GM12878 (cell line): ENCODE measurements around the gene PTCD3. TPM values are rescaled to one million over a fixed set of nuclear protein-coding genes. Genes with fewer than 3 reads are reported as not detected.
A peak's percentile ranks its signal among the peaks of the same experiment; 100 is the strongest.

Source experiments
- ATAC-seq: fragments of 200-7000 bp; cut with Tn5 transposase; 3 replicates; pipeline ENCODE4 v1.9.1; 2020; ENCODE audit warnings: mild to moderate bottlenecking, moderate library complexity
- BruUV-seq: library from RNA; stranded (reverse); fragments of 400-500 nt; replicated peaks from 2 replicates; lab custom pipeline; 2021; lab: Mats Ljungman, UMichigan
- CTCF ChIA-PET: fragments of 300-600 bp; sonication (Branson Sonifier 250); formaldehyde crosslinking; extraction: SDS; loops from one replicate; lab custom pipeline; 2021; ENCODE audit warnings: inconsistent platforms; lab: Yijun Ruan, JAX
- POLR2A ChIA-PET: fragments of 350-600 bp; formaldehyde crosslinking; extraction: SDS; loops from one replicate; lab custom pipeline; 2021; ENCODE audit warnings: inconsistent platforms; lab: Charles Lee
- RAD21 ChIA-PET: fragments of 300-600 bp; sonication (Branson Sonifier 250); formaldehyde crosslinking; loops from one replicate; lab custom pipeline; 2023; ENCODE audit warnings: antibody characterized with exemption; ENCODE audit not compliant: unreplicated experiment; lab: Charles Lee
- SMC1A ChIA-PET: fragments of 300-600 bp; sonication (Branson Sonifier 250); formaldehyde crosslinking; loops from one replicate; lab custom pipeline; 2023; ENCODE audit not compliant: unreplicated experiment, uncharacterized antibody; lab: Charles Lee
- DNase-seq: peaks from one replicate; pipeline ENCODE4 v3.0.0-alpha.2; 2011; ENCODE audit warnings: low read depth, low spot score
- FAIRE-seq: peaks from 3 replicates; lab custom pipeline; 2011; peaks lifted over from hg19 to GRCh38; lab: Jason Lieb, UNC
- H2AFZ ChIP-seq: 2 replicates; pipeline ENCODE4 v1.6.0; 2011; ENCODE audit warnings: low read depth, low read length, control low read depth; ENCODE audit not compliant: control insufficient read depth
- H3K27ac ChIP-seq: 2 replicates; pipeline ENCODE4 v1.5.1; 2011; ENCODE audit warnings: control low read depth; ENCODE audit not compliant: control insufficient read depth, insufficient read depth
- H3K27me3 ChIP-seq, 2 experiments: replicated peaks in 1 of 2; 2 replicates each; pipeline versions ENCODE4 v1.6.0 to v1.6.1; 2011; ENCODE audit warnings: low read length in 1 of 2; ENCODE audit not compliant: control insufficient read depth in 2 of 2, insufficient read depth in 2 of 2
- H3K36me3 ChIP-seq, 2 experiments: 2 replicates each; pipeline ENCODE4 v1.5.1; 2011; ENCODE audit warnings: low read length in 1 of 2; ENCODE audit not compliant: control insufficient read depth in 2 of 2, insufficient read depth in 2 of 2
- H3K4me1 ChIP-seq: 2 replicates; pipeline ENCODE4 v1.6.1; 2011; ENCODE audit warnings: mild to moderate bottlenecking, low read length, moderate library complexity, mixed read lengths; ENCODE audit not compliant: control insufficient read depth, insufficient read depth
- H3K4me2 ChIP-seq: 2 replicates; pipeline ENCODE4 v1.6.0; 2011; ENCODE audit warnings: control low read depth; ENCODE audit not compliant: control insufficient read depth, insufficient read depth
- H3K4me3 ChIP-seq: fragments of 200-600 bp; sonication (generic); 2 replicates; pipeline ENCODE4 v1.5.1; 2016
- H3K79me2 ChIP-seq: 2 replicates; pipeline ENCODE4 v1.6.0; 2011; ENCODE audit warnings: low read length; ENCODE audit not compliant: control insufficient read depth, insufficient read depth
- H3K9ac ChIP-seq: 2 replicates; pipeline ENCODE4 v1.8.0; 2011; ENCODE audit warnings: low read length, control low read depth, mixed read lengths; ENCODE audit not compliant: control insufficient read depth, insufficient read depth
- H3K9me3 ChIP-seq: replicated peaks from 3 replicates; pipeline ENCODE4 v1.5.1; 2011; ENCODE audit warnings: mild to moderate bottlenecking, low read length; ENCODE audit not compliant: control insufficient read depth, insufficient read depth
- H4K20me1 ChIP-seq: 2 replicates; pipeline ENCODE4 v1.6.0; 2011; ENCODE audit not compliant: control insufficient read depth, insufficient read depth
- IKZF2 ChIP-seq, 2 experiments: fragments of 450-650 bp; IDR thresholded peaks; 2 replicates each; pipeline ENCODE4 v1.6.1; 2017; ENCODE audit warnings: mild to moderate bottlenecking in 2 of 2, moderate library complexity in 2 of 2
- WGBS: methylation state at CpG from one replicate; pipeline ENCODE4 v1.1.6; 2016; ENCODE audit warnings: low lambda C conversion rate; ENCODE audit not compliant: insufficient replicate concordance, insufficient coverage; ENCODE audit errors: missing lambda C conversion rate; 5-methylcytosine and 5-hydroxymethylcytosine counted together
- in situ Hi-C: fragments of 300-500 bp; cut with MboI; formaldehyde crosslinking; loops from 9 replicates; pipeline ENCODE4 v1.14.3; 2018; ENCODE audit warnings: mixed read lengths
- intact Hi-C: fragments of 100-400 bp; cut with micrococcal nuclease; formaldehyde crosslinking; loops from one replicate; pipeline ENCODE4 v1.14.2; 2022; ENCODE audit not compliant: unreplicated experiment
- polyA plus RNA-seq, 11 experiments: library from polyadenylated mRNA; depleted of rRNA in 4 of 11; unstranded in 6 of 11; stranded (reverse) in 5 of 11; fragments of >200 nt; fragmentation: Nextera tagmentation in 4 of 11; fragmentation: Illumina TruSeq in 1 of 11; extraction: Ambion mirVana in 4 of 11; extraction: Trizol in 1 of 11; gene quantifications; 1 replicate in 1 of 11; 2 replicates in 10 of 11; pipeline versions ENCODE4 v1.2.1 to v1.2.3, GENCODE V29; 2011 to 2016; ENCODE audit warnings: inconsistent platforms in 2 of 11, missing spikeins in 2 of 11, low read depth in 1 of 11
- total RNA-seq, 4 experiments: library from RNA; depleted of rRNA in 3 of 4; stranded (reverse); fragments of >200 nt in 3 of 4; fragmentation: Illumina TruSeq in 1 of 4; extraction: Trizol in 1 of 4; gene quantifications; 2 replicates each; pipeline versions ENCODE4 v1.2.1 to v1.2.3, GENCODE V29; 2013 to 2021
- TF ChIP-seq, protein P1 (sequence below): fragments of 450-650 bp; IDR thresholded peaks from 2 replicates; pipeline ENCODE4 v1.6.1; 2016; ENCODE audit warnings: mild to moderate bottlenecking
- TF ChIP-seq, protein P2 (sequence below): IDR thresholded peaks from 2 replicates; pipeline ENCODE4 v1.6.1; 2012; ENCODE audit warnings: low read depth, low read length, improper control_type of control experiment

Gene PTCD3
- total and polyA plus RNA-seq, 10 of the 15 experiments (the other 5 are each of a cell fraction or from before 2014, with no cell fraction given) = 44.7 to 177 (median 127) TPM

DNA sequence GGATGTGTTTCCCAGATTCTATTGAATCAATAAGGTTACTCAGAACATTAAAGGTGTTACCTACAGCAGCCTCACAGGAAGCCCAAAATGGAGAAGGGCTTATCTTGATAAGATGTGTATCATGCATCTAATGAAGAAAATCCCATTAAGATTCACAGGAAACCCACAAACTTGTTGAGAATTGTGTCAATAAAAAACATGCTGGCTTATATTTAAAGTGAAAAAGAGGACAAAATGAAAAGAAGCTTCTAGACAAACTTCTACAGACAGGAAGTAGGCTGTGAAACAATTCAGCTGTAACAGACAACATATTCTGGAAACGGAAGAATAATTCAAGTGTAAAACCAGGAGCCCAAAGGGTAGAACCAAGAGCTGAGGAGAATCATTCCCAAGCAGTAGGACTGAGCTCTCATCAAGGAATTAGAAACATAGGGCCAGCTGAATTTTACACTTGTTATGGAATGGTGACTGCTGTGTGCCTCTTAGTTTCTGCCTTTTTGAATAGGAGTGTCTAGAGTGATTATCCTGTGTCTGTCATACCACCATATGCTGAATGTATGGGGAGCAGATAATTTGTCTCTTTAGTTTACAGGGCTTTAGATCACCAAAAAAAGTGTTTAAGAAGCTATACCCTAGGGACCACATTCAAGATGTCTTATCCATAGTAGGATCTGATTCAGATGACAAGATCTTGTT is 79.6 kb downstream of the PTCD3 start:
- FAIRE-seq = no peak
- RAD21 ChIA-PET = interaction anchor here (0.8 to 2.4 kb wide), 5 partner anchors 9 to 174 kb away, joined by 3 to 7 read pairs (median 4); no protein-coding TSS in a partner anchor
- peaks cover 23% of the 10 kb centered on the region for H3K4me1 ChIP-seq
- 0% methylated on average over 1 of the region's 1 CpG for WGBS
- peak in 1 of 2 experiments; percentile 18; a peak in 1 of 4 replicates for TF ChIP-seq IKZF2 (IDR thresholded peaks at IDR 0.05)
- TF ChIP-seq, protein P1, sequence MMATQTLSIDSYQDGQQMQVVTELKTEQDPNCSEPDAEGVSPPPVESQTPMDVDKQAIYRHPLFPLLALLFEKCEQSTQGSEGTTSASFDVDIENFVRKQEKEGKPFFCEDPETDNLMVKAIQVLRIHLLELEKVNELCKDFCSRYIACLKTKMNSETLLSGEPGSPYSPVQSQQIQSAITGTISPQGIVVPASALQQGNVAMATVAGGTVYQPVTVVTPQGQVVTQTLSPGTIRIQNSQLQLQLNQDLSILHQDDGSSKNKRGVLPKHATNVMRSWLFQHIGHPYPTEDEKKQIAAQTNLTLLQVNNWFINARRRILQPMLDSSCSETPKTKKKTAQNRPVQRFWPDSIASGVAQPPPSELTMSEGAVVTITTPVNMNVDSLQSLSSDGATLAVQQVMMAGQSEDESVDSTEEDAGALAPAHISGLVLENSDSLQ = 0 out of 2 replicates have a peak, but pooled peaks have one; percentile 11
- TF ChIP-seq, protein P2, sequence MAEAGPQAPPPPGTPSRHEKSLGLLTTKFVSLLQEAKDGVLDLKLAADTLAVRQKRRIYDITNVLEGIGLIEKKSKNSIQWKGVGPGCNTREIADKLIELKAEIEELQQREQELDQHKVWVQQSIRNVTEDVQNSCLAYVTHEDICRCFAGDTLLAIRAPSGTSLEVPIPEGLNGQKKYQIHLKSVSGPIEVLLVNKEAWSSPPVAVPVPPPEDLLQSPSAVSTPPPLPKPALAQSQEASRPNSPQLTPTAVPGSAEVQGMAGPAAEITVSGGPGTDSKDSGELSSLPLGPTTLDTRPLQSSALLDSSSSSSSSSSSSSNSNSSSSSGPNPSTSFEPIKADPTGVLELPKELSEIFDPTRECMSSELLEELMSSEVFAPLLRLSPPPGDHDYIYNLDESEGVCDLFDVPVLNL = no peak
- TF ChIP-seq, all 136 proteins: peak for 2
- no TSS peak for BruUV-seq
- peak overlapping the region; percentile 78 for H3K27ac ChIP-seq
- H3K79me2 ChIP-seq = peaks cover 90% of the 10 kb centered on the region
- ATAC-seq (peak; percentile 65), DNase-seq (no peak)
- ChIA-PET CTCF (interaction anchor here (0.9 to 2.5 kb wide), 9 partner anchors 8 to 556 kb away, joined by 3 to 11 read pairs (median 3); partner anchors contain the start of gene IMMT), SMC1A (interaction anchor here (0.9 to 2.1 kb wide), 6 partner anchors 9 to 106 kb away, joined by 3 to 14 read pairs (median 6); partner anchors contain the start of genes IMMT and PTCD3), POLR2A (interaction anchor here (0.6 to 2.1 kb wide), 5 partner anchors 10 to 1224 kb away, joined by 3 to 18 read pairs (median 4); partner anchors contain the start of gene IMMT)
- no peaks in the 10 kb centered on the region for H4K20me1 ChIP-seq
- peak overlapping the region; percentile 74 for H3K4me2 ChIP-seq
- H3K4me3 ChIP-seq = peak overlapping the region; percentile 8; the same call in 1 of the 2 replicates
- H3K9me3 ChIP-seq = no peaks in the 10 kb centered on the region; the same call in 2 of the 3 replicates
- H3K36me3 ChIP-seq = peaks cover 0 to 7% of the 10 kb centered on the region in 2 experiments
- H3K9ac ChIP-seq = 0 out of 2 replicates have a peak overlapping the region, but pooled peaks have one; percentile 28
- in situ Hi-C loops = no loop called here
- peak overlapping the region; percentile 37 for H2AFZ ChIP-seq
- no peaks in the 10 kb centered on the region for H3K27me3 ChIP-seq
- intact Hi-C loops = no loop called here
